Duodenal mucosa (tissue), 2 donors: ENCODE measurements around the gene ERBB4.

Source experiments
- H3K27ac ChIP-seq: one replicate; pipeline ENCODE4 v1.7.0; 2013; ENCODE audit warnings: low read depth, low read length
- H3K27me3 ChIP-seq, 2 donors: one replicate each; pipeline ENCODE4 v1.7.0; 2013; ENCODE audit warnings: low read length in 2 of 2, control low read depth in 1 of 2; ENCODE audit not compliant: insufficient read depth in 2 of 2, control insufficient read depth in 1 of 2
- H3K36me3 ChIP-seq, 2 donors: one replicate each; pipeline ENCODE4 v1.7.0; 2013; ENCODE audit warnings: low read length in 2 of 2, control low read depth in 1 of 2; ENCODE audit not compliant: insufficient read depth in 2 of 2, control insufficient read depth in 1 of 2
- H3K4me1 ChIP-seq, 2 donors: one replicate each; pipeline ENCODE4 v1.7.0; 2013; ENCODE audit warnings: low read length in 2 of 2, control low read depth in 1 of 2; ENCODE audit not compliant: insufficient read depth in 2 of 2, control insufficient read depth in 1 of 2
- H3K4me3 ChIP-seq, 2 donors: one replicate each; pipeline ENCODE4 v1.7.0; 2013; ENCODE audit warnings: low read length in 2 of 2, low read depth in 1 of 2
- H3K9ac ChIP-seq, 2 donors: one replicate each; pipeline ENCODE4 v1.7.0; 2013; ENCODE audit warnings: low read length in 2 of 2, low read depth in 1 of 2
- H3K9me3 ChIP-seq, 2 donors: one replicate each; pipeline ENCODE4 v1.7.0; 2013; ENCODE audit warnings: low read length in 2 of 2, control low read depth in 1 of 2; ENCODE audit not compliant: control insufficient read depth in 1 of 2

ERBB4 gene

GRCh38 chr2:211802666-211803065 lies 735.9 kb downstream of the ERBB4 start:
- H3K9me3 ChIP-seq, result no peaks in the 10 kb centered on the region

DNA sequence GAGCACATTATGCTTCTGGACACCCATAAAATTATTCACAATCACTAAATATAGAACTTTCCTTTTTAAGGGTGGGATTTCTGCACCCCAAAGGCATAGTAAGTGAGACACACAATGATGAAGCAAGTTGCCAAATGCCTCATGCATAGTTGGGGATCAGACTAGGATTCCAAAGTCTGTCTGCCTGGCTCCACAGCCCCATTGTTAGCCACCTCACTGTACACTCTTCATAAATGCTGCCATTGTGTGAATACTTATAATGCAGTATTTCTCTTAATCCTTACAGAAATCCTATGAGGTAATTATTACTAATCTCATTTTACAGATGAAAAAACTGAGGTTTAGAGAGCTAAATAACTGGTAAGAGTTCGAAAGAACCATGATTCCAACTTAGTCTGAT lies 738.6 kb downstream of the ERBB4 start:
- H3K27ac ChIP-seq, result no peak overlapping the region
- no peak overlapping the region for H3K4me3 ChIP-seq
- no peaks in the 10 kb centered on the region for H3K27me3 ChIP-seq
- H3K4me1 ChIP-seq, result no peaks in the 10 kb centered on the region
- no peaks in the 10 kb centered on the region for H3K36me3 ChIP-seq
- H3K9me3 ChIP-seq, result no peaks in the 10 kb centered on the region
- no peak overlapping the region for H3K9ac ChIP-seq

More at GRCh38 chr2:211802666-211803065, 735.9 kb downstream of the ERBB4 start:
- Histone ChIP-seq H3K4me1 (no peaks in the 10 kb centered on the region), H3K9ac (no peak overlapping the region), H3K36me3 (no peaks in the 10 kb centered on the region), H3K4me3 (no peak overlapping the region), H3K27me3 (no peaks in the 10 kb centered on the region), H3K27ac (no peak overlapping the region)

DNA sequence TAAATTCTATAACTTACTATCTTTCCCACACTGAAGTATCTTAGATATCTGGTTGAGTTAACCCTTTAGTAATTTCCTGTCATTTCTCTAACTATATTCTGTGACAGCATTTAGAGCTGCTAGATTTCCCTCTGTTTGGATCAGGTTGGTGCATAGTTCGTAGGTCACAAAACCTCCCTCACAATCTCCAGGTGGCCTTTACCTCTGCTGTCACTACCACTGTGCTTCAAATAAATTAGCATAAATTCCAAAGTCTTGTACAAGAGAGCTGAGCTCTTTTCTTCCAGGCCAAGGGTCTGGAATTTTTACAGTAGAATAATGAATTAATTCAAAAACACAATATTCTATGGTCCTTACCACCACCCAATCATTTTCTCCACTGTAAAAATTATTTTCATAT lies 739.7 kb downstream of the ERBB4 start:
- H3K9ac ChIP-seq, result no peak overlapping the region
- no peaks in the 10 kb centered on the region for H3K36me3 ChIP-seq
- no peaks in the 10 kb centered on the region for H3K4me1 ChIP-seq
- H3K9me3 ChIP-seq, result no peaks in the 10 kb centered on the region
- no peaks in the 10 kb centered on the region for H3K27me3 ChIP-seq
- H3K27ac ChIP-seq, result no peak overlapping the region
- no peak overlapping the region for H3K4me3 ChIP-seq

DNA sequence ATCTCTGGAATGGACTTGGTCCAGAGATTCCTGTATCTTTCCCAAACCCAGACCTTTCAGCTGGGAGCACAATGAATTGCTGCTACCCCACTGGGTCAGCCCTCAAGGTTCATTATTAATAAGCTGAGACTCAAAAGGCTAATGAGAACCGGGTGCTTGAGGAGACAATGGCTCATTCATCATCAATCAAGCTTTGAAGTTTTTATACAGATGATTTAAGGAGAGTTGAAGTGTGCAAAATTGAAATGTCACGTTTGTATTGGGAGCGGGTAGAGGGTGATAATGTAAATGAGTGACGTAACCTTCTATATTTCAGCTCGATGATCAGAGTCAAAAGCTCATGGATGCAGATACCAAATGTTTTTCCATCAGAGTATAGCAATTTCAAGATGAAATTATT lies 744.9 kb downstream of the ERBB4 start:
- no peaks in the 10 kb centered on the region for H3K27me3 ChIP-seq
- H3K36me3 ChIP-seq, result no peaks in the 10 kb centered on the region
- no peak overlapping the region for H3K4me3 ChIP-seq
- no peak overlapping the region for H3K27ac ChIP-seq
- H3K4me1 ChIP-seq, result no peaks in the 10 kb centered on the region
- no peaks in the 10 kb centered on the region for H3K9me3 ChIP-seq
- H3K9ac ChIP-seq, result no peak overlapping the region

DNA sequence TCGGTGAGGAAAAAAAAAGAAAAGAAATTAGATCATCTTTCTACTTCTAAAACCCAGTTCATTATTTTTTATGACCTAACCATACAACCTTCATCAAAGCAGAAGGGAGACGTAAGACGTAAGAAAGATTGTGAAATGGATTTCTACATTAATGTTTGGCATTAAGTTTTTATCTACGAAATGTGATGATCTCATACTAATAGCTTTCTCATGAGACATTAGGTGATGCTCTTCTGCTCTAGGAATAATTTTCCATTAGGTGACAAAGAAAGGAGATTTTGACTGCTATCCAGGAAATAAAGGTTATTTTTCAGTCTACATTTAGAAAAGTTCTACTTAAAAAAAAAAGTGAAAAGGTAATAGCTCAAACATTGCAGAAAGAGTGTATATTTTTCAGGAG lies 748.6 kb downstream of the ERBB4 start:
- Histone ChIP-seq H3K4me1 (no peaks in the 10 kb centered on the region), H3K9me3 (no peaks in the 10 kb centered on the region), H3K9ac (no peak overlapping the region), H3K27ac (no peak overlapping the region), H3K4me3 (no peak overlapping the region), H3K36me3 (no peaks in the 10 kb centered on the region), H3K27me3 (no peaks in the 10 kb centered on the region)

- Histone ChIP-seq H3K9ac (no peak overlapping the region), H3K36me3 (no peaks in the 10 kb centered on the region), H3K27ac (no peak overlapping the region), H3K4me3 (peak overlapping the region; percentile 52 to 53), H3K9me3 (no peaks in the 10 kb centered on the region), H3K4me1 (peaks cover 2 to 5% of the 10 kb centered on the region in 2 donors), H3K27me3 (no peaks in the 10 kb centered on the region)
Measured at GRCh38 chr2:211766689-211767088, 771.9 kb downstream of the ERBB4 start.

- no peak overlapping the region for H3K4me3 ChIP-seq
- no peak overlapping the region for H3K27ac ChIP-seq
- no peaks in the 10 kb centered on the region for H3K27me3 ChIP-seq
- no peak overlapping the region for H3K9ac ChIP-seq
- H3K4me1 ChIP-seq, result peaks cover 2 to 5% of the 10 kb centered on the region in 2 donors
- H3K9me3 ChIP-seq, result no peaks in the 10 kb centered on the region
- H3K36me3 ChIP-seq, result no peaks in the 10 kb centered on the region
Measured at GRCh38 chr2:211762479-211762878, 776.1 kb downstream of the ERBB4 start.

DNA sequence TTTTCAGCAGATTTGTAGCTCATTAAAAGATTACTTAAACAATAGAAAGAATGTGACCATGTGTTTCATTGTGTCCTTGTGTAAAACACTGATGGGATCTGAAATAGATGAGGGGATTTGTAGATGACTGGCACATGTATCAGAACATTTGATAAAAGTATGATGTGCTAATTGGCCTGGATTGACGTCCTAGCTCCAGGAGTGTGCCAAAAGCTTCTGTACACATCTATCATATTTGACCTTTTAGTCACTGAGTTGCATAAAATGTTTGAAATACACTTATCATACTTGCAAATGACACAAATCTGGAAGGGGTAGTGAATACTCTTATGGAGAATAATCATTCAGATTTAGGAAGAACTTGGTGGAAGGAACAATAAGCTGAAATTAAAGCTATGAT lies 778.5 kb downstream of the ERBB4 start:
- Histone ChIP-seq H3K9ac (no peak overlapping the region), H3K36me3 (no peaks in the 10 kb centered on the region), H3K27ac (no peak overlapping the region), H3K4me1 (no peaks in the 10 kb centered on the region), H3K4me3 (no peak overlapping the region), H3K9me3 (no peaks in the 10 kb centered on the region), H3K27me3 (no peaks in the 10 kb centered on the region)

DNA sequence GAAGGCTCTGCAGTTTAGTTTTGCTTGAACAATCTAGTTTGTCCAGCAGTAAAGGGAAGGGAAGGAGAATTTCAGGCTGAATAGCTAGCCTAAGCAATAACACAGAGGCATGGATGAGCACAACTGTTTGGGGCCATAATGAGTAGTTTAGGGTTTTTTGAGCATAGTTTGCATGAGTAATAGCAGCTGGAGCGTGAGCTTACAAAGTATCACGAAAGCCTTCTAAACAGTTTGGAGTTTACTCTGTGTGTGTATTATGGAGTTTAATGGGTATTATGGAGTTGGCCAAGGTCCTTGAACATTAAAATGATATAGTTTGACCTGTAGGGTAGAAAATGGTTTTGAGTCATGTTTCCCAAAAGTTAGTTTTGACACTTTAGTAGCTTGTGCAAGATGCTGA lies 782.3 kb downstream of the ERBB4 start:
- H3K9me3 ChIP-seq, result no peaks in the 10 kb centered on the region
- no peak overlapping the region for H3K27ac ChIP-seq
- H3K27me3 ChIP-seq, result no peaks in the 10 kb centered on the region
- H3K4me3 ChIP-seq, result no peak overlapping the region
- H3K9ac ChIP-seq, result no peak overlapping the region
- no peaks in the 10 kb centered on the region for H3K4me1 ChIP-seq
- no peaks in the 10 kb centered on the region for H3K36me3 ChIP-seq

GRCh38 chr2:211755187-211755586 lies 783.4 kb downstream of the ERBB4 start:
- Histone ChIP-seq H3K4me3 (no peak overlapping the region), H3K9me3 (no peaks in the 10 kb centered on the region), H3K4me1 (no peaks in the 10 kb centered on the region), H3K9ac (no peak overlapping the region), H3K27me3 (no peaks in the 10 kb centered on the region), H3K36me3 (no peaks in the 10 kb centered on the region), H3K27ac (no peak overlapping the region)

DNA sequence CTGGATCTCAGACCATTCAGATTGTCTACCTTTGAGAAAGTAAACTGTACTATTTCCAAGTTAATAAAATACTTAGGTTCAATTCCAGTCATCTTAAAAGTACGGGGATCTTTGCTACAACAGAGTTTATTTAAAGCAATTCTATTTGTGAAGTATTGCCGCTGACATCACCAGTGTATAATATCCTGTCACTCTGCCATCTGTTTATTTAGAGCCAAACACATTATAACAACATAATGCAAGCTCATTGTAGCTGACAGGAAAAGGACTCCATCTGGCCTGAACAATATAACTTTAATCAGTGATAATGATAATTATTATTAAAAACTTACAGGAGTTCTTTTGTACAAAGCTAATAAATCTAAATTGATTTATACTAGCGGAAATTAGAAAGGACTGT lies 786.8 kb downstream of the ERBB4 start:
- Histone ChIP-seq H3K9ac (no peak overlapping the region), H3K4me3 (no peak overlapping the region), H3K9me3 (no peaks in the 10 kb centered on the region), H3K27ac (no peak overlapping the region), H3K36me3 (no peaks in the 10 kb centered on the region), H3K27me3 (no peaks in the 10 kb centered on the region), H3K4me1 (no peaks in the 10 kb centered on the region)
